H1 (cell line): Measurements from ENCODE around the gene ENTPD6. TPM values are rescaled to one million over a fixed set of nuclear protein-coding genes. Genes with fewer than 3 reads are reported as not detected.

Experiments
- CTCF ChIA-PET: fragments of 300-600 bp; sonication (Branson Sonifier 250); formaldehyde crosslinking; loops from one replicate; lab custom pipeline; 2021; ENCODE audit not compliant: partially characterized antibody; lab: Charles Lee
- POLR2A ChIA-PET: fragments of 300-600 bp; sonication (Branson Sonifier 250); formaldehyde crosslinking; loops from one replicate; lab custom pipeline; 2021; ENCODE audit warnings: inconsistent platforms; ENCODE audit not compliant: partially characterized antibody; lab: Charles Lee
- DNase-seq, 2 experiments: peaks; one replicate each; pipeline versions ENCODE4 v3.0.0 to v3.0.0-alpha.2; 2010 to 2022; ENCODE audit warnings: low spot score in 2 of 2, low read depth in 1 of 2, mixed read lengths in 1 of 2
- FAIRE-seq: peaks from 2 replicates; lab custom pipeline; 2011; peaks lifted over from hg19 to GRCh38; lab: Jason Lieb, UNC
- H2AFZ ChIP-seq: 2 replicates; pipeline ENCODE4 v1.8.1; 2012; ENCODE audit warnings: low read length, inconsistent platforms
- H2AK5ac ChIP-seq: 2 replicates; pipeline ENCODE4 v1.6.1; 2013; ENCODE audit warnings: low read depth, low read length
- H2BK120ac ChIP-seq: replicated peaks from 2 replicates; pipeline ENCODE3; 2013; ENCODE audit warnings: low read depth, low read length, inconsistent platforms
- H2BK12ac ChIP-seq: 2 replicates; pipeline ENCODE4 v1.6.1; 2013; ENCODE audit warnings: low read depth, low read length
- H2BK15ac ChIP-seq: 2 replicates; pipeline ENCODE4 v1.6.1; 2013; ENCODE audit warnings: low read length
- H2BK20ac ChIP-seq: 2 replicates; pipeline ENCODE4 v1.6.1; 2013; ENCODE audit warnings: low read length
- H2BK5ac ChIP-seq: 2 replicates; pipeline ENCODE4 v1.6.1; 2013; ENCODE audit warnings: low read depth, low read length
- H3K14ac ChIP-seq: 2 replicates; pipeline ENCODE4 v1.6.1; 2013; ENCODE audit warnings: inconsistent platforms; ENCODE audit not compliant: insufficient read length
- H3K18ac ChIP-seq: 2 replicates; pipeline ENCODE4 v1.6.1; 2013; ENCODE audit warnings: low read length; ENCODE audit errors: extremely low read depth
- H3K23ac ChIP-seq: 2 replicates; pipeline ENCODE4 v1.6.1; 2013; ENCODE audit warnings: inconsistent platforms; ENCODE audit not compliant: insufficient read length
- H3K23me2 ChIP-seq: 2 replicates; pipeline ENCODE4 v1.6.1; 2013; ENCODE audit warnings: low read depth, low read length
- H3K27ac ChIP-seq: 2 replicates; pipeline ENCODE4 v1.6.1; 2011; ENCODE audit warnings: low read depth, low read length, inconsistent platforms
- H3K27me3 ChIP-seq, 4 experiments: replicated peaks in 1 of 4; 1 replicate in 1 of 4; 2 replicates in 3 of 4; pipeline versions ENCODE4 v1.6.1 to v1.8.1; 2011 to 2013; ENCODE audit warnings: low read length in 3 of 4, mild to moderate bottlenecking in 3 of 4, inconsistent platforms in 2 of 4, mixed read lengths in 2 of 4, moderate library complexity in 1 of 4; ENCODE audit not compliant: control insufficient read depth in 3 of 4, insufficient read depth in 3 of 4; ENCODE audit errors: extremely low read depth in 1 of 4
- H3K36me3 ChIP-seq, 4 experiments: 2 replicates each; pipeline versions ENCODE4 v1.6.1 to v1.8.1; 2011 to 2013; ENCODE audit warnings: mild to moderate bottlenecking in 4 of 4, low read length in 3 of 4, moderate library complexity in 2 of 4, control low read depth in 1 of 4, inconsistent platforms in 1 of 4; ENCODE audit not compliant: insufficient read depth in 4 of 4, control insufficient read depth in 2 of 4
- H3K4ac ChIP-seq: replicated peaks from 2 replicates; pipeline ENCODE3; 2013; ENCODE audit warnings: low read length, low read depth, mixed read lengths, inconsistent platforms; ENCODE audit not compliant: insufficient read length
- H3K4me1 ChIP-seq, 4 experiments: replicated peaks in 1 of 4; 1 replicate in 1 of 4; 2 replicates in 3 of 4; pipeline versions ENCODE4 v1.6.1 to v1.8.1; 2011 to 2013; ENCODE audit warnings: low read length in 3 of 4, inconsistent platforms in 2 of 4, mixed read lengths in 1 of 4; ENCODE audit not compliant: insufficient read depth in 4 of 4, control insufficient read depth in 3 of 4
- H3K4me2 ChIP-seq, 2 experiments: 2 replicates each; pipeline versions ENCODE4 v1.6.1 to v1.8.1; 2011 to 2013; ENCODE audit warnings: low read depth in 2 of 2, low read length in 2 of 2, control low read depth in 1 of 2, inconsistent platforms in 1 of 2, mild to moderate bottlenecking in 1 of 2; ENCODE audit not compliant: insufficient read depth in 1 of 2
- H3K4me3 ChIP-seq, 4 experiments: fragments of 200-600, 300-600 bp in 1 of 4; sonication (generic), shearing (Covaris generic), sonication (Bioruptor Twin) in 1 of 4; 2 replicates each; pipeline versions ENCODE4 v1.5.1 to v1.8.1; 2011 to 2016; ENCODE audit warnings: low read length in 4 of 4, low read depth in 3 of 4, control low read depth in 2 of 4, inconsistent platforms in 2 of 4, mild to moderate bottlenecking in 2 of 4, mixed read lengths in 1 of 4, moderate library complexity in 1 of 4; ENCODE audit not compliant: insufficient read depth in 2 of 4; ENCODE audit errors: extremely low read depth in 1 of 4
- H3K56ac ChIP-seq: replicated peaks from 2 replicates; pipeline ENCODE3; 2013; ENCODE audit warnings: low read depth, mild to moderate bottlenecking, mixed read lengths, low read length, inconsistent platforms; ENCODE audit not compliant: insufficient read length
- H3K79me1 ChIP-seq: 2 replicates; pipeline ENCODE4 v1.6.1; 2013; ENCODE audit warnings: low read depth, low read length, control low read depth
- H3K79me2 ChIP-seq, 2 experiments: 2 replicates each; pipeline versions ENCODE4 v1.6.1 to v1.8.1; 2012 to 2013; ENCODE audit warnings: low read length in 2 of 2, mild to moderate bottlenecking in 2 of 2, inconsistent platforms in 1 of 2; ENCODE audit not compliant: insufficient read depth in 2 of 2, control insufficient read depth in 1 of 2
- H3K9ac ChIP-seq, 4 experiments: replicated peaks in 1 of 4; 1 replicate in 1 of 4; 2 replicates in 3 of 4; pipeline versions ENCODE4 v1.6.1 to v1.8.1; 2011 to 2013; ENCODE audit warnings: low read depth in 3 of 4, low read length in 3 of 4, control low read depth in 2 of 4, mild to moderate bottlenecking in 2 of 4, moderate library complexity in 2 of 4, inconsistent platforms in 1 of 4; ENCODE audit errors: extremely low read depth in 1 of 4
- H3K9me3 ChIP-seq, 2 experiments: 2 replicates each; pipeline versions ENCODE4 v1.6.1 to v1.8.1; 2012 to 2013; ENCODE audit warnings: mild to moderate bottlenecking in 2 of 2, moderate library complexity in 2 of 2, control low read depth in 1 of 2, inconsistent platforms in 1 of 2, low read depth in 1 of 2, low read length in 1 of 2, mixed read lengths in 1 of 2; ENCODE audit not compliant: insufficient read depth in 2 of 2
- H4K20me1 ChIP-seq, 2 experiments: replicated peaks in 1 of 2; 2 replicates each; pipeline versions ENCODE3 to v1.8.1; 2011 to 2013; ENCODE audit warnings: inconsistent platforms in 2 of 2, low read length in 2 of 2, mild to moderate bottlenecking in 1 of 2; ENCODE audit not compliant: insufficient read depth in 2 of 2, control insufficient read depth in 1 of 2
- H4K5ac ChIP-seq: 2 replicates; pipeline ENCODE4 v1.6.1; 2013; ENCODE audit warnings: low read length, low read depth, mixed read lengths, inconsistent platforms; ENCODE audit not compliant: insufficient read length
- H4K8ac ChIP-seq: 2 replicates; pipeline ENCODE4 v1.8.0; 2013; ENCODE audit warnings: mild to moderate bottlenecking, moderate library complexity, low read length, inconsistent platforms; ENCODE audit not compliant: insufficient read depth; ENCODE audit errors: extremely low read depth
- H4K91ac ChIP-seq: replicated peaks from 2 replicates; pipeline ENCODE3; 2013; ENCODE audit warnings: low read length, mixed read lengths, inconsistent platforms; ENCODE audit not compliant: insufficient read length
- EZH2 ChIP-seq: fragments of 200-600 bp; sonication (generic); IDR thresholded peaks from 2 replicates; pipeline ENCODE4 v1.7.1; 2012; ENCODE audit warnings: low read depth, mild to moderate bottlenecking, moderate library complexity, low read length, inconsistent platforms; ENCODE audit not compliant: severe bottlenecking
- WGBS, 2 experiments: shearing (Covaris generic) in 1 of 2; methylation state at CpG; one replicate each; pipeline versions ENCODE4 v1.1.6 to v1.1.7; 2013 to 2015; ENCODE audit warnings: low lambda C conversion rate in 2 of 2, mixed read lengths in 2 of 2, inconsistent platforms in 1 of 2, low coverage in 1 of 2, missing lambda C conversion rate in 1 of 2; ENCODE audit not compliant: insufficient replicate concordance in 2 of 2, insufficient coverage in 1 of 2, insufficient read length in 1 of 2; ENCODE audit errors: extremely low coverage in 1 of 2, missing lambda C conversion rate in 1 of 2; 5-methylcytosine and 5-hydroxymethylcytosine counted together
- polyA plus RNA-seq, 7 experiments: library from polyadenylated mRNA; depleted of rRNA in 3 of 7; stranded (reverse) in 5 of 7; unstranded in 2 of 7; fragments of >200 nt in 5 of 7; fragments of 200-250 nt in 2 of 7; gene quantifications; 1 replicate in 5 of 7; 2 replicates in 1 of 7; 4 replicates in 1 of 7; pipeline versions ENCODE4 v1.2.1 to v1.2.3, GENCODE V29; 2011 to 2013; ENCODE audit warnings: missing spikeins in 2 of 7, mixed read lengths in 2 of 7
- total RNA-seq: library from RNA; stranded (reverse); fragmentation: NEBNext Ultra II Directional; extraction: Animal tissue kit (Norgen Biotek cat#: 25700); gene quantifications from 2 replicates; pipeline ENCODE4 v1.2.1, GENCODE V29; 2021

ENTPD6 gene
- total and polyA plus RNA-seq, 2 of the 8 experiments (the other 6 are each of a cell fraction or from before 2014, with no cell fraction given): 47.8 to 57.3 TPM

GRCh38 chr20:25214426-25214790 lies 18.9 kb downstream of the ENTPD6 start:
- H3K27me3 ChIP-seq: no peaks in the 10 kb centered on the region
- FAIRE-seq: no peak

More at GRCh38 chr20:25214426-25214790, 18.9 kb downstream of the ENTPD6 start:
- Histone ChIP-seq H3K4ac (no peak overlapping the region), H4K5ac (no peak overlapping the region), H3K79me2 (no peaks in the 10 kb centered on the region), H3K9me3 (no peaks in the 10 kb centered on the region), H3K27ac (no peak overlapping the region), H3K4me2 (no peak overlapping the region), H2BK12ac (no peak overlapping the region), H3K18ac (no peak overlapping the region), H3K23me2 (no peaks in the 10 kb centered on the region), H2AFZ (no peak overlapping the region), H3K23ac (no peak overlapping the region), H4K91ac (no peak overlapping the region), H3K79me1 (no peaks in the 10 kb centered on the region), H3K4me3 (no peak overlapping the region), H3K9ac (no peak overlapping the region), H2BK20ac (no peak overlapping the region), H2AK5ac (no peak overlapping the region), H3K14ac (no peak overlapping the region), H3K56ac (no peak overlapping the region), H4K8ac (no peak overlapping the region), H2BK15ac (no peak overlapping the region), H3K4me1 (no peaks in the 10 kb centered on the region), H2BK120ac (no peak overlapping the region), H4K20me1 (peaks cover 0 to 2% of the 10 kb centered on the region in 2 experiments), H3K36me3 (peaks cover 0 to 5% (median 2%) of the 10 kb centered on the region in 4 experiments; a peak in 3 of 8 replicates), H2BK5ac (no peak overlapping the region)
- 88% methylated on average over 7 of the region's 7 CpGs; no CpG with 5 or more reads in 1 of the 2 experiments for WGBS, 2 experiments
- TF ChIP-seq EZH2: no peak
- ChIA-PET CTCF (interaction anchor here (0.7 kb wide), 1 partner anchor 65 kb away, joined by 4 read pairs; no protein-coding TSS in a partner anchor), POLR2A (no interaction called here)
- no peak for DNase-seq
